NCI-H2227 (cell line): ENCODE measurements around the gene DNAI1.
"Not testable (repeated sequence)": the region's sequence is repeated elsewhere in the genome, so short reads cannot be mapped to it uniquely, and the experiment has no call there.

Experiments used
- DNase-seq: peaks from one replicate; lab custom pipeline; 2025; ENCODE audit not compliant: unreplicated experiment; lab: John Stamatoyannopoulos, UW

Gene DNAI1

GRCh38 chr9:34532041-34532440 is 73.4 kb downstream of the DNAI1 start:
- not testable (repeated sequence) for DNase-seq

GRCh38 chr9:34536685-34537084 is 78.1 kb downstream of the DNAI1 start:
- DNase-seq, result no peak

GRCh38 chr9:34540827-34541226 is 82.2 kb downstream of the DNAI1 start:
- no peak for DNase-seq

GRCh38 chr9:34541540-34541939 is 82.9 kb downstream of the DNAI1 start:
- no peak for DNase-seq

DNA sequence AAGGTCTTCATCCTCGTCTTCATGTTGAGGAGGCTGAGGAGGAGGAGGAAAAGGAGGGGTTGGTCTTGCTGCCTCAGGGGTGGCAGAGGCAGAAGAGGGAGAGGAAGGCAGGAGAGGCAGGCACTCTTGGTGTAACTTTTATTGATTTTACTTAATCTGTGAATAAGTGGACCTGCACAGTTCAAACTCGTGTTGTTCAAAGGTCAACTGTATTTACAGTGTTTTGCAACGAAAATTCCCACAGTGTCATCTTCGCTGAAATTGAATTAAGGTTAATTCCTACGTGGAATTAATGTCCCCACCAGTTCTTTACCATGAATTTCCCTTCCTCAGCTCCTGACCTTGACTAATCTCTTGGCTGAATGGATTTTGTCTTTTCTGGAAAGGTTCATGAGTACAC is 85.4 kb downstream of the DNAI1 start:
- no peak for DNase-seq

- DNase-seq, result no peak
Measured at GRCh38 chr9:34545497-34545896, 86.9 kb downstream of the DNAI1 start.

DNA sequence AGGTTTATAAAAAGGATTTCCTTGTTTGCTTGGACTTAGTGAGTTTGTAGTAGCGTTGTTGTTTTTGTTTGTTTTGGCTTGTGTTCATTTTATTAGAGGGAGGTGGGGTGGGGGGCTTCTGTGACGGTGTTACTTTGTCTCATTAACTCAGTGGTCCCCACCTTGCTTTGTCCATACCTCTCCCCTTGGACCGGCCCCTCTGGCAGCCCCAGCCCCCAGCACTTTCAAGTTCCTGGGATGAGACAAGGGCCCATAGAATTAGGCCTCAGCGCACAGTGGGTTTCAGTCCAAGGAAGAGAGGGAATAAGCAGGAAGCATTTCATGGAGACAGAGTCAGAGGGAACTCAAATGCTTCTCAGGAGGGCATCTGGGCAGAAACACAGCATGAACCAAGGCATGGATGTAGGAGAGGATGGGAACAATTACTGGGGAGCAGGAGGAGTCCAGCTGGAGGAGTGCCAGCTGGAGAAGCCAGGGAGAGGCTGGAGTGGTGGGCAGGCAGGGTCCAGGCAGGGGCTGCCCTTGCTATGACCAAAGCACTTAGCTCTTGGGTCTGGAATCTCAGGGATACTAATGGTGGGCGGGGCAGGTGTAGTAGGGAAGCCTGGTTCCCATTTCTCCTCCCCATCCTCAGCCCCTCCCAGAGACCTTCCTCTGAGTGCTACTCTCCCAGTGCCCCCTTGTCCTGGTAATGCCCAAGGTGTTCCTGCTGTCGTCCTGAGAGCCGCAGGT is 87.7 kb downstream of the DNAI1 start:
- no peak for DNase-seq

DNA sequence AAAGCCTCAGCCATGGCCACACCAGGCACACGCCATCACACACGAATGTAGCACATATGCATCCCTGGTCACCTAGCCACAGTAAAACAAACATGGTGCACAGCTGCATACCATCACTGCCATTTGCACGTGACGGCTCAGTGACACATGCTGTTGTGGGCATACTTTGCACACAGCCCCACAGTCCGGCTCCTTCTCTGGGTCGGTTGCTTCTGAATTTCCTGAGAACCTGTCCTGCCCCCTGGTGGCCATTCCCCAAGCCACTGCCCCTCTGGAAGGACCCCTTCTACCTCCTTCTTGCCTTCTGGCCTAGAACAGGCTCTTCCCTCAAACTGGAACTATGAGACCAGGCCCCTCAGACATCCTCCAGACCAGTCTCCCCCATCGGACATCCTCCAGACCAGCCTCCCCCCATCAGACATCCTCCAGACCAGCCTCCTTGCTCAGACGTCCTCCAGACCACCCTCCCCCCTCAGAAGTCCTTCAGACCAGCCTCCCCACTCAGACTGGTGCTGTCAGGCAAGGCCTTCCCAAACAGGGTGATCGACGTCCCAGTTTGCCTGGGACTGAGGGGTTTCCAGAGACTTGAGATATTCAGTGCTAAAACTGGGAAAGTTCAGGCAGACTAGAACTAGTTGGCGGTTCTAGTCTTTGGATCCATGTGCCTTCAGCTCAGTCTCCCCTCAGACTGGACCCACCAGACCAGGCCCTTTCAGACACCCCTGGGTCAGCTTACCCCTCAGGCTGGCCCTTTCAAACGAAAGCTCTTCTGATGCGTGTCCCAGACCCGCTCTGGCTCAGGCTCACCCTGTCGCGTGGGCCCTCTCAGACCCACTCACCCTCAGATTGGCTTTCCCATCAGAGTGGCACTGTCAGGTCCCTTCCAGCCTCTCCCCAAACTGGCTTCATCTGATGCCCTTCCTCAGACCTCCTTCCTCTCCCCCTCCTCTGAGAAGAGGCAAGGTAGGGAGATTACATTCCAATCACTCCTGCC is 88.5 kb downstream of the DNAI1 start:
- DNase-seq, result peak; percentile 59

DNA sequence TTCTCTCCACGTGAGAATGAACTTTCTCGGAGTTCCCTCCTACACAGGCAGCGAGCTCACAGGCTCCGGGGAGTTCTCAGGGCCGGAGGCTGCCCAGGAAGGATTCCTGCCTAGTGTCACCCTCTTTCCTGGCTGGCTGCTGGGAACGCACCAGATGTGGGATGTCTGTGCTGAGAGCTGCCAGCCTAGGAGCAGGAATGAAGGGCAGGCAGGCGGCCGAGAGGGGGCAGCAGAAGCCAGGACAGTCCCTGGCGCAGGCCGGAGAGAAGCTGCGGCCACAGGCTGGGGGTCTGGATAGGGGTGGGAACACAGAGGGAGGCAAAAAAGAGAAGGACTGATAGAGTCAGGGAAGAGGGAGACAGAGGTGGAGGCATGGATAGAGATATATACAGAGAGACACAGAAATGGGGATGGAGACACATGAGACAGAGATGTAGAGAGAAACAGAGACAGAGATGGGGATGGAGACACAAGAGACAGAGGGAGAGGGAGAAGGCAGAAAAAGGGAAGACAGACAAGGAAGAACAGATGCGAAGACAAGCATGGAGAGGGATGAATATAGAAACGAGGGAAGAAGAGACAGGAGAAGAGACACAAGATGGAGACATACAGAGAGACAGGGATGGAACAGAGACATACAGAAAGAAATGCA is 89.5 kb downstream of the DNAI1 start:
- peak; percentile 70 for DNase-seq

- no peak for DNase-seq
Measured at GRCh38 chr9:34549407-34549732, 90.8 kb downstream of the DNAI1 start.

GRCh38 chr9:34550016-34550680 is 91.5 kb downstream of the DNAI1 start:
- DNase-seq, result no peak

GRCh38 chr9:34550681-34551270 is 92.2 kb downstream of the DNAI1 start:
- DNase-seq, result no peak

GRCh38 chr9:34551751-34552605 is 93.4 kb downstream of the DNAI1 start:
- no peak for DNase-seq

DNA sequence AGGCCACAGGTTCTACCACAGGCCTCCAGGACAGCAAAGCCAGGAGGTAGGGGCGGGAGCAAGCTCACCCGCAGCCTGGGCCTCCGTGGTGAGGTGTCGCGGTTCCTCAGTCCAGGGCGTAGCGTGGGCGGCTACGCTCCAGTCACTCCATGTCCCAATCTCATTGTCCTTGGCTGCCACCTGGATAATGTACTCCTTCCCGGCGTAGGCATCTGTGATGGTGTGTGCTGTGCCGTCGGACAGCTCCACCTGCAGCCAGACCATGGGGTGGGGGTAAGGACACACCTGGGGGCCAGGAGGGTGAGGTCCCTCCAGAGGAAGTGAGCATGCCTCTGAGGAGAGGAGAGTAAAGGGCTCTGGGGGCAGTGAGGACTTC is 94.0 kb downstream of the DNAI1 start:
- no peak for DNase-seq

DNA sequence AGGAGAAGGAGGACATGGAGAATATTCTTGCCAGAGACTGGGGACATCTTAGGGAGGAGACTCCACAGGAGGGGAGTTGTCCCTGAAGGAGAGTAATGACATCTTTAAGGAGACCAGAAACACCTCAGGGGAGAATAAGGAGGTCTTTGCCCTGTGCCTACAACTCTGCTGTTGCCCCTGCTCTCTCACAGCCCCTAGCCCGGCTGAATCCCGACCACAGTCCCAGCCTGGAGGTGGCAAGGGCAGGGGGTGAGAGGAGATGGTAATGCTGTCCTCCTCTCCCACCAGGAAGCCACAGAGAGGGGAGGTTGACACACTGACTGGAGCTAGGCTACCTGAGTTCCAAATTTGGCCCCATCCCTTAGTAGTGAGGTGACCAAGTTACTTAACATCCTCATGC is 94.4 kb downstream of the DNAI1 start:
- DNase-seq, result no peak

- DNase-seq, result no peak
Measured at GRCh38 chr9:34553511-34554021, 95.0 kb downstream of the DNAI1 start.

DNA sequence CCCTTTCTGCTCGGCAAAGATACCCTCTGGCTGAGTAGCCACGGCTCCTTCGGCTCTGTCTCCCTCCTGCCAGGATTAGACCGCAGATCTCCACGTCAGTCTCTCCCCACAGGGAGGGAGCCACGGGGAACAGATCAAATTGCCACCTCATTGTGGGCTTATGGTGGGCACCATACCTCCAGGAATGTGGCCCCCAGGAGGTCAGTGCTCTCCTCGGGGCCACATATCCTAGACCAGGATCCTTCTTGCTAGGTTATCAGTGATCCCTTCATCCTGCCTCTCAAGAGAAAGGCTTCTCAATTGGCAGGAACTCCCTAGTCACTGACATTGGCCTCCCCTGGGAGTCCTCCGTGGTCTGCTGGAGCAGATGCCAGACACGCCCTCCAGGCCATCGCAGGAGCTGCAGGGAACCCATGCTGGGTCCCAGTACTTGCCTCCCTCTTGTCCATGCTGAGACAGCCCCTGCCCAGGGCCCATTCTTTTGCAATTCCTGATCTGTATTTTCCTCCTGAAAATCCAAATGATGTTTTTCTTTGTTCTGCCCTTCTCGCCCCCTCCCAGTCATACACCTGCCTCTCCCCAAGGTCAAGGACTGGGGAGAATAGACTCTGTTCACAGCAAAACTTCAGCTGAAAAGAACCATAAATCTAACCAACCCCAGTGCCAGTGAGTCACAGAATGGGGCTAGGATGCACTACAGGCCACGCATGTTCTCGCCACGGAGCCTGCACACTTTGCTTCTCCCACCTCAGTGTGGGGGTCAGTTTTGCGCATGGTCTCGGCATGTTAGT is 95.8 kb downstream of the DNAI1 start:
- DNase-seq, result peak; percentile 32

DNA sequence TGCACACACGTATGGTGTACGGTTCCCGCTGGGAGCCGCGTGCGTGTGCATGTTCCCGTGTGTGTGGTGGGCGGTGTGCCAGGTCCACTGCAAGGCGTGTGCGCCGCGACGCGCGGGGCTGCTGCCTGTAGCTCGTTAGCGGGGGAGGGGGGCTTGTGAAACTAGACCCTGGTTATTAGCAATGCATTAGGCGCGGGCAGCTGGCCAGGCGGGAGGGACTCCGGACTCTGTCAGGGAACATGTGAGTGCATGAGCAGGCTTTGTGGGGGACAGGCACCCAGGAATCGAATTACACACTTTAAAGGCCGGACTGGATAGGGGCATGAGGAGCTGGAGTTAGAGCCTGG is 96.4 kb downstream of the DNAI1 start:
- DNase-seq, result peak; percentile 55

DNA sequence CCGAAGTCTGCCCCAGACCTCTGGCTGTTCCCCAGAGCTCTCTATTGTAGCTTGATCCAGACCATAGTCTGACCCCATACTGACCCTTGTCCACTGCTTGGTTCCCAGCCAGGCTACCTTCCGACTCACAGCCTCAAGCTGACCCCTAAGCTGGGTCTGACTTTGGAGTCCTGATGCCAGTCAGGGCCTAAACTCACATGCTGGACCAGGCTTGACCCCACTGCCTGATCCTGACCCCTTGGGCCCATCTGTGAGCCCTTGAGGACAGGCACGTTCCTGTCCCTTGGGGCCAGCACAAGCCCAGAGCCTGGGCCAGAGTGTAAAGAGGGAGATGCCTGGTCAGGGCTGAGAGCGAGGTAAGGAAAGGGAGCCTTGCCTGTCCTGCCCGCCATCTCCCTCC is 96.9 kb downstream of the DNAI1 start:
- DNase-seq, result no peak
